Kidney capillary endothelial cell (primary cell): ENCODE measurements around the gene SIPA1L3.
"Not testable (repeated sequence)": the region's sequence is repeated elsewhere in the genome, so short reads cannot be mapped to it uniquely, and the experiment has no call there.

Experiments used
- DNase-seq: peaks from one replicate; pipeline ENCODE4 v3.0.0-alpha.2; 2018; ENCODE audit warnings: low spot score

SIPA1L3 gene, protein sequence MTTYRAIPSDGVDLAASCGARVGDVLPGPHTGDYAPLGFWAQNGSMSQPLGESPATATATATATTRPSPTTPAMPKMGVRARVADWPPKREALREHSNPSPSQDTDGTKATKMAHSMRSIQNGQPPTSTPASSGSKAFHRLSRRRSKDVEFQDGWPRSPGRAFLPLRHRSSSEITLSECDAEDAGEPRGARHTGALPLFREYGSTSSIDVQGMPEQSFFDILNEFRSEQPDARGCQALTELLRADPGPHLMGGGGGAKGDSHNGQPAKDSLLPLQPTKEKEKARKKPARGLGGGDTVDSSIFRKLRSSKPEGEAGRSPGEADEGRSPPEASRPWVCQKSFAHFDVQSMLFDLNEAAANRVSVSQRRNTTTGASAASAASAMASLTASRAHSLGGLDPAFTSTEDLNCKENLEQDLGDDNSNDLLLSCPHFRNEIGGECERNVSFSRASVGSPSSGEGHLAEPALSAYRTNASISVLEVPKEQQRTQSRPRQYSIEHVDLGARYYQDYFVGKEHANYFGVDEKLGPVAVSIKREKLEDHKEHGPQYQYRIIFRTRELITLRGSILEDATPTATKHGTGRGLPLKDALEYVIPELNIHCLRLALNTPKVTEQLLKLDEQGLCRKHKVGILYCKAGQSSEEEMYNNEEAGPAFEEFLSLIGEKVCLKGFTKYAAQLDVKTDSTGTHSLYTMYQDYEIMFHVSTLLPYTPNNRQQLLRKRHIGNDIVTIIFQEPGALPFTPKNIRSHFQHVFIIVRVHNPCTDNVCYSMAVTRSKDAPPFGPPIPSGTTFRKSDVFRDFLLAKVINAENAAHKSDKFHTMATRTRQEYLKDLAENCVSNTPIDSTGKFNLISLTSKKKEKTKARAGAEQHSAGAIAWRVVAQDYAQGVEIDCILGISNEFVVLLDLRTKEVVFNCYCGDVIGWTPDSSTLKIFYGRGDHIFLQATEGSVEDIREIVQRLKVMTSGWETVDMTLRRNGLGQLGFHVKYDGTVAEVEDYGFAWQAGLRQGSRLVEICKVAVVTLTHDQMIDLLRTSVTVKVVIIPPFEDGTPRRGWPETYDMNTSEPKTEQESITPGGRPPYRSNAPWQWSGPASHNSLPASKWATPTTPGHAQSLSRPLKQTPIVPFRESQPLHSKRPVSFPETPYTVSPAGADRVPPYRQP (N-terminal part only)

GRCh38 chr19:37906869-37907734 lies at the start of gene SIPA1L3:
Gene SIPA1L3, plus strand, starts transcription at chr19:37907208. Its CDS starts 174,358 bp downstream, at chr19:38081566.
- DNase-seq, result peak; percentile 90

DNA sequence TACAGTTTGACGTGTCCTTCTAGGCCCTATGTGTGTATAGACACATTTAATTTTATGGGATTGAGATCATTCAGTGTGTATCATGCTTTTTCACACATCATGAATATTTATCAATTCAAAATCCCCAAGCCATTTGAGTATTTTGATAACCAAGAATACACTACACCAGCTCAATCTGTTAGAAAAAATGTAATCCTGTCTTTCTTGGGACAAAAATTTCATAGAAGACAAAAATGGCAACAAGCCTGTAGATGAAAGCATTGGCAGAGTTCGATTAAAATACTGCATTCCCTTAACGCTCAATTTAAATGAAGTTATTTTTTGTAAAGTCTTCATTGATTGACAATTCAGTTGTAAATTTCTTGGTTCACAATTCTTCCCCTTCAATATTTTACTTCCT lies 42.5 kb upstream of the SIPA1L3 start:
- DNase-seq, result no peak

GRCh38 chr19:37865930-37866329 lies 41.1 kb upstream of the SIPA1L3 start:
- DNase-seq, result not testable (repeated sequence)

GRCh38 chr19:37867831-37868230 lies 39.2 kb upstream of the SIPA1L3 start:
- no peak for DNase-seq

GRCh38 chr19:37869766-37870340 lies 37.2 kb upstream of the SIPA1L3 start:
- DNase-seq, result no peak

DNA sequence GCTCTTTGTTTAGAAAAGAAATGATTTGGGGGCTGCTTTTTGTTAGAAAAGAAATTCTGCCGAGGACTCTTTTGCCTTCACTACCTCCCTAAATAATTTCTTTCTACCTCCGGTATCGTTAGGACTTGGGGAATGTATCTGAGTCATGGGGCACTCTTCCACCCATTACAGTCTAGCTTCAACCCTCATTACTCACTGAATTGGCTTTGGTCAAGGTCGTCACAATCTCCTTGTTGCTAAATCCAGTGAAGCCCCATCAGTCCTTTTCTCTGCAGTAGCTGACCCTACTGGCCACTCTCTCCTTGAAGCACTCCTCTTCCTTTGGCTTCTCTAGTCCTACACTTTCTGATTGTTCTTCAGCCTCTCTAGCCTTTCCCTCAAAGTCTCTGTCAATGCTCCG lies 34.6 kb upstream of the SIPA1L3 start:
- no peak for DNase-seq

GRCh38 chr19:37874784-37875183 lies 32.2 kb upstream of the SIPA1L3 start:
- DNase-seq, result no peak

- no peak for DNase-seq
These were observed 31.0 kb upstream of the SIPA1L3 start for GRCh38 chr19:37876032-37876431.

- DNase-seq, result no peak
These were observed 29.9 kb upstream of the SIPA1L3 start for GRCh38 chr19:37877147-37877546.

GRCh38 chr19:37885392-37885791 lies 21.6 kb upstream of the SIPA1L3 start:
- DNase-seq, result no peak

DNA sequence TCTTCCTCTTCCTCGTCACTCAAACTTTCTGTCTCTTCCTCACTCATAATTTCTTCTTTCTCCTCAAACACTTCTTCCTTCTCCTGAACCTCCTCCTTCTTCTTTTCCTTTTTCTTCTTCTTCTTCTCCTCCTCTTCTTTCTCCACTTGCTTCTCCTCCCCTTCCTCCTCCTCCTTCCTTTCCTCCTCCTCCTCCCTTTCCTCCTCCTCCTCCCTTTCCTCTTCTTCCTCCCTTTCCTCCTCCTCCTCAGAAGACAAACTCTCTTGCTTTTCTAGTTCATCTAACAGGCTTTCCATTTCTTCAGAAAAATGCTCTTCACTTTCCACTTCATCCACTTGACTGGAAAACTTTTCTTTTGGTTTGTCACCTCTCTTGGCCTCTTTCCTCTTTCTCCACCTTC lies 20.4 kb upstream of the SIPA1L3 start:
- DNase-seq, result no peak

DNA sequence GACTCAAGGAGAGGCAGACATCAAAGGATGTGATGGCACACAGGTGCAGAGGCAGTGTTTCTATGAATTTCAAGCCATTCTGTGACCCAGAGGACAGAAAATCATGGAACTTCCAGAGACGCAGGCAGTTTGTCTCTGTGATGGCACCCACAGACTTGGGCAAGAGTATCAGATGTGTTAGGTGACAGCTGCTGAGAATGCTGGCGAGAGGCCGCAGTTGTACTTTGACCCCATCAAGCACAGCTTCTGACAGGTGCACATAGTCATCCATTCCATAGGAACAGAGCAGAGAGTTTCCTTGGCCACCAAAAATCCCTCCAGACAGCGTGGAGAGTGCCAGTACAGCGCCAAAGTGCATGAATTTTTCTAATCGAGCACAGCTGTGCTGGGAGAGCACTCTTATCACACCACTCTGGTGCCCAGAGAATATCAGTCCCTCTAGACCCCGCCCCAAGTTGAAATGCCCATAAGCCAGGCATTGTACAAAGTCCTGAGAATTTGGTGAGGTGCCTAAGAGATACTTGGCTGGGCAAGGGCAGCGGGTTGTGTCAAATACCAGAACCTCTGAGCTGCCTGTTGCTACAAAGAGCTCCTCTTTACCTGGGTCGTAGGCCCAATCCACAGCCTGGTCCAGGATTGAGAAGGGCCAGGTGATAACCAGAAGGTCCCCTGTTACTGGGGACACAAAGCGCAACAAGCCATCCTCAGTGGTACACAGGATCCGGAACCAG lies 13.0 kb upstream of the SIPA1L3 start:
- DNase-seq, result no peak

- no peak for DNase-seq
These were observed 10.8 kb upstream of the SIPA1L3 start for GRCh38 chr19:37896180-37896579.

DNA sequence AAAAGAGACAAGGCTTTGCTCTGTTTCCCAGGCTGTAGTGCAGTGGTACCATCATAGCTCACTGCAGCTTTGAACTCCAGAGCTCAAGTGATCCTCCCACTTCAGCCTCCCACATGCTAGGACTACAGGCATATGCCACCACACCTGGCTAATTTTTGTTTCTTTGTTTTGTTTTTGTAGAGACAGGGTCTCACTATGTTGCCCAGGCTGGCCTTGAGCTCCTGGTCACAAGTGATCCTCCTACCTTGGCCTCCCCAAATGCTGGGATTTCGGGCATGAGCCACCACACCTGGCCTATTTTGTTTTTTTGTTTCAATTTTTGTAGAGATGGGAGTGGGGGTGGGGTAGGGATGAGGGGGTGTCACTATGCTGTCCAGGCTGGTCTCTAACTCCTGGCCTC lies 7.6 kb upstream of the SIPA1L3 start:
- no peak for DNase-seq

DNA sequence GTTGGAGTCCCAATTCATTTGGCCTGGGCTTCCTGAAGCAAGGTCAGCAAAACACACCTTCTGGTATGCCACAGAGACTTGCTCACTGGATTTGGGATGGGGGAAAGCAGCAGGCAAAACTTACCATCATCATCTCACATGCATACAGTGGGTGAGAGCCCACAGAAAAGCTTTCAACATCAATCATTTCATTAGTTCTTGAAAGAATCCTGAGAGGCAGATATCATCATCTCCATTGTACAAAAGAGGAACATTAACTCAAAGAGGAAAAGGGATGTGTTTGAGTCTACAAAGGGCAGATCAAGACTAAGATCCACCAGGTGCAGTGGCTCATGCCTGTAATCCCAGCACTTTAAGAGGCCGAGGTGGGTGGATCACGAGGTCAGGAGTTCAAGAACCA lies 7.0 kb upstream of the SIPA1L3 start:
- DNase-seq, result no peak

- peak; percentile 73 for DNase-seq
These were observed 4.3 kb upstream of the SIPA1L3 start for GRCh38 chr19:37902668-37903067.

DNA sequence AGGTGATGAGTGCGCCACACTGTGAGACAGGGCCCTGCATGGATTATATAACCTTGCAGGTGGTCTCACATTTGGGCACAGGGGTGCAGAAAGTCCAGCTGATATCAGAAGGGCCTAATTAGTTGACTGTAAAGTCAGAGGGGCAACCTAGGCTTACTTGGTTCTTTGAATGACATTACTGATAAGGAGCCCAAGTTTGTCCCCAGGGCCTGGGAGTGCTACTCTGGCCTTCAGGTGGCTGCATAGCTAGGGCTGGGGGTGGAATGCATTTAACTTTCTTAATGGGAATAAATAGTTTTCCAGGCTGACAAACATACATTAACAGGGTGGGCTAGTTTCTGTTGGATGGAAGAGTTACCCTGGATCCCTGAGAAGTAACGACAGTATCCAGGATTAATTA lies 3.9 kb upstream of the SIPA1L3 start:
- DNase-seq, result no peak

- no peak for DNase-seq
These were observed 801 bp upstream of the SIPA1L3 start, which contains the start of gene WDR87 for GRCh38 chr19:37905946-37906868. Gene WDR87, minus strand, starts transcription at chr19:37906594. Its CDS starts 8,355 bp downstream, at chr19:37898239.
